DMS114 treated with DMSO at 0.1 percent for 48 hours (cell line): ENCODE measurements around the gene SMYD3.
"Not testable (repeated sequence)": the region's sequence is repeated elsewhere in the genome, so short reads cannot be mapped to it uniquely, and the experiment has no call there.

Experiments
- DNase-seq: peaks from one replicate; lab custom pipeline; 2025; ENCODE audit not compliant: unreplicated experiment; lab: John Stamatoyannopoulos, UW

The SMYD3 gene

DNA sequence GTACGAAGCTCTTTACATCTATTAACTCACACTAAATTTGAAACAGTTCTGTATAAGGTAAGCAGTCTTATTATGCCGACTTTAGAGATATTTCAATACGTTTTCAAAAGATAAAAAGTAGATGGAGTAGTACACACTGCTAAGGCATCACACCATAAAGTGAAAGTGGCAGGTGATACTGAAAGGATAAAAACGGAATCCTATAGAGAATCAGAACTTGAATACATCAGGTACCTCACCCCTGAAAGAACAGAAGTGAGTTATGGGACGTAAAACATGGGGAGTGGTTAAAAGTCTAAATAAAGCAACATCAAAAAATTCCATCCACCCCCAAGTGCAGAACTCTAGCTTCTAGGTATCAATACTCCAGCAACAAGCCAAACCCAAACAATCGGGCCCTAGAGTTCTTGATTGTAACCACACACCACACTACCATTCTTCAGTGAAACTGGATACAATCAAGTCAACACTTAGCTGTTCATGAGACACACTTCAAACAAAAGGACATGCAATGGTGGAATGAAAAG lies 142.6 kb downstream of the SMYD3 start:
- DNase-seq: no peak

DNA sequence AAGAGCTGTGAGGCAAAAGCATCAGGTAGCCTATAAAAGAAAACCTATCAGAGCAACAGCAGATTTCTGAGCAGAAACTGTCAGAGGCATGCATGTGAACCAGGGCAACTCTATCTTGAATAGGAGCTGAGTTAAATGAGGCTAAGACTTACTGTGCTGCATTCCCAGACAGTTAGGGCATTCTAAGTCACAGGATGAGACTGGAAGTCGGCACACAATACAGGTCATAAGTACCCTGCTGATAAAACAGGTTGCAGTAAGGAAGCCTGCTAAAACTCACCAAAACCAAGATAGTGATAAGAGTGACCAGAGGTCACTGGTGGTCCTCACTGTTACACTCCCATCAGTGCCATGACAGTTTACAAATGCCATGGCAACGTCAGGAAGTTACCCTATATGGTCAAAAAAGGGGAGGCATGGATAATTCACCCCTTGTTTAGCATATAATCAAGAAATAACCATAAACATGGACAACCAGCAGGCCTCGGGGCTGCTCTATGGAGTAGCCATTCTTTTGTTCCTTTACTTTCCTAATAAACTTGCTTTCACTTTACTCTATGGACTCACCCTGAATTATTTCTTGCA lies 150.0 kb downstream of the SMYD3 start:
- DNase-seq: not testable (repeated sequence)

DNA sequence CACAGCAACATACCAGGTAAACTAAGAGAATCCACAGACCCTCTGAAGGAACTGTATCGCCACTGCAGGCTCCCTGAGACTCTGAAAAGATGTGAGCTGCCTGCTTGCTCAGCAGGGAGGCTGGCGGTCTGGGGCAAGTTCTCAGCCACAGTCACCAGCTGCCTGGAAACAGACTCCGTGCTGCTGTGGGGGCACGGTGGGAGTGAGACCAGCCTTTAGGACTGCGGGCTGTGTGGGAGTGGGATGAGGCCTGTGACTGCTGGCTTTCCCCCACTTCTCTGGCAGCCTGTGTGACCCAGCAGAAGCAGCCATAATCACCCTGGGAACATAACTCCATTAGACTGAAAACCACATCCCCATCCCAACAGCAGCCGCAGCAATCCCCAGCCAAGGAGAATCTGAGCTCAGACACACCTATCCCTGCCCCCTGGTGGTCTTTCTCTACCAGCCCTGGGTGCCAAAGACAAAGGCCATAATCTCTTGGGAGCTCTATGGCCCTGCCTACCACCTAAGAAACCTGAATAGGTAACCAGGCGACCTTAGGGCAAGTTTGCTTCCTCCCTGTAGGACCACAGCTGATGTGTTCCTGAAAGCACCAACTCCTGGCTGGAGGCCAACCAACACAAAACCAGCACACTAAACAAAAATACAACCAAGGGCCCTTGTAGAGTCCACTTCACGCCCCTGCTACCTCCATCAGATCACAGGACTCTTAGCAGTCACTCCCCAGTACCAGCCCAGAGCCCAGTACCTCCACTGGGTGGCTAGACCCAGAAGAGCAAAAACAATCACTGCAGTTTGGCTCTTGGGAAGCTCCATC lies 151.5 kb downstream of the SMYD3 start:
- no peak for DNase-seq

DNA sequence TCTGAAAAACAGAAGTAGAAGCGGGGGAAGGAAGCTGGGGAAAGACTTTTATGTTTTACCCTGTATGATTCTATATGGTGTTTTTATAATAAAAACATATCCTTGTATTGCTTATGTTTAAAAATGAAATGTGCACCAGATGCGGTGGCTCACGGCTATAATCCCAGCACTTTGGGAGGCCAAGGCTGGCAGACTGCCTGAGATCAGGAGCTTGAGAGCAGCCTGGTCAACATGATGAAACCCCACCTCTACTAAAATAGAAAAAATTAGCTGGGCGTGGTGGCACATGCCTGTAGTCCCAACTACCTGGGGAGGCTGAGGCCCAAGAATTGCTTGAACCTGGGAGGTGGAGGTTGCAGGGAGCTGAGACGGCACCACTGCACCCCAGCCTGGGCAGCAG lies 155.4 kb downstream of the SMYD3 start:
- DNase-seq: no peak

DNA sequence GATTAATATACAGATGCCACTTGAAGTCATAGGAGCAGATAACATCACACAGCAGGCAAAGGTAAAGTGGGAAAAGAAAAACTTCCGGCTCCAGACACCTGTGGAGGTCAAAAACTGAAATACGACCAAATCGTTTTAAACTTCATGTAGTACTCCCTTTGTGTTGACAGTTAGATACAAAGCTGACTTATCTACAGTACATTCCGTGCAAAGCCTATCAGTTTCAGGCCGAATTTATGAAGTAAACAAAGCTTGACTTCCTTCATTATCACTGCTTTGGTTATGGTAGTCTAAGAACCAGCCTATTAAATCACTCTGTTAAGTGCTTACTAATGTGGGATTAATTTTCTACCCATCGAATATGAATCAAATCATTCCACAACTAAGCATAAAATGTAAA lies 156.3 kb downstream of the SMYD3 start:
- no peak for DNase-seq

DNA sequence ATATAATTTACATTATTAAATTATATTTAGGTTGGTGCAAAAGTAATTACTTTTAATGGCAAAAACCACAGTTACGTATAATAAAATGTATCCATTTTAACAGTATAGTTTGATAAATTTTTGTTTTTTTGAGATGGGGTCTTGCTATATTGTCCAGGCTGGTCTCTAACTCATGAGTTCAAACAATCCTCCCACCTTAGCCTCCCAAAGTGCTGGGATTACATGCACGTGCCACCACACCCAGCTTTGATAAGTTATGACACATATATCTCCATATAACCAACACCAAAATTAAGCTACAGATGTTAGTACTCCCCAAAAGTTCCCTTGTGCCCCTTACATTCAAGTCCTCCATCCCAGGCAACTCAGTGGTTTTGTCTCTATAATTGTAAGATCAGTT lies 163.1 kb downstream of the SMYD3 start:
- no peak for DNase-seq

DNA sequence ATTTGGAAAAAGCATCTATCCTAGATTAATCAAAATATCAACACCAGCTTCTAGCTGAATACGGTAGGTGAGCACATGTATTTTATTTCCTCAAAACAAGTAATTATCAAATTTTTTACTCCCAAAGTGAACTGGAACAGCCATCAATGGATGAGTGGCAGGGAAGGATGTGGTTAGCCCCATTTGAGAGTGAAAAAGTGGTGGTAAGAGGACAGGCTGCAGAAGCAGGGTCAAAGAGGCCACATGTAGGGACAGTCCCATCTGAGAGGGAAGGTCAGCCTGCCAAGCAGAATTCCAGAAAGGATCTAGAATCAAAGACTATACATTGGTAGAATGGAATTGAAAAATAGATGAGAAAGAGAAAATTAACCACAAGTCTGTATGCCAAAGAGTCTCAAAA lies 163.8 kb downstream of the SMYD3 start:
- no peak for DNase-seq

DNA sequence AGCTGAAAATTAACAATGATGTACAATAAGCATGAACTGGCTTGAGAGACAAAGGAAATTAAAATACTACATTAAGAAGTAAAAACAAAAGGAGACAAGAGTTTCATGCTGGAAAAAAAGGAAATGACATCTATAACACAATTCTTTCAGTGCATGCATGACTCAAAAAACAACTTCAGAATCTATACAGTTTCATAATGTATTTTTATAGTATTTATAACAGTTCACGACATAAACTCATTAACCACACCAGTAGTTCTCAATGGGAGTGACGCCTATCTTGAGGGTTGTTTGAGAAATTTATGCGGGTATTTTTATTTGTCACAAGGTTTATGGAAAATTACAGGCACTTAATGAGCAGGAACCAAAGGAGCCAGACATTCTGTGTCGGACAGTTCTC lies 168.5 kb downstream of the SMYD3 start:
- DNase-seq: no peak

DNA sequence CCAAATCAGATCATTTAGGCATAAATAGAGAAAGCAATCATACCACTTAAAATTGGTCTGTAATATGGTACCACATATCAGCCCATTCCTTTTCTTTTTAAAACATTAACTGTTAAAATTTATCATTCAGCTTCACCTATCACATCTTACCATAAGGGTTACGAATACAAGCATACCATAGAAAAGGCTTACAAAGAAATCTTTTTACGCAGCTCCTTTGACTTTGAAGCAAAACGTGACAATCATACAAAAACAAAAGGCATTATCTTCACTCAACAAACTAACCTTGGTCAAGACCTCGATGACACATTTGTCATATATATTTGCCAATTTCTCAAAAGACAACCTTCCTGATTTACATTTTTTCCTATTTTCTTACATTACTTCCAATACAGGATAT lies 169.0 kb downstream of the SMYD3 start:
- no peak for DNase-seq

DNA sequence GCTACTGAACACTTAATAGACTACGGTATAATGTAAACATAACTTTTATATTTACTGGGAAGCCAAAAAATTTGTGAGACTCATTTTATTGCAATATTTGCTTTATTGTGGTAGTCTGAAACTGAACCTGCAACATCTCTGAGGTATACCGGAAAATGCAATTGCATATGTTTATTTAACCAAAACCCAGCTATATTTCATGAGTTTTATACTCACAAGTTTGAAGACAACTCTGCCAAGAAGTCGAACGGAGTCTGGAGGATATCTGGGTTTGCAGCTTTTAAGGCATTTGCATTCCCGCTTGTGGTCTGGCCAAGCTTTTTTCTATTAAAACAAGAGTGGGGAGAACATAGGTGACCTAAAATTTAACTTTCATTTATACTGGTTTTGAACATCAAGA lies 171.9 kb downstream of the SMYD3 start:
- DNase-seq: no peak

DNA sequence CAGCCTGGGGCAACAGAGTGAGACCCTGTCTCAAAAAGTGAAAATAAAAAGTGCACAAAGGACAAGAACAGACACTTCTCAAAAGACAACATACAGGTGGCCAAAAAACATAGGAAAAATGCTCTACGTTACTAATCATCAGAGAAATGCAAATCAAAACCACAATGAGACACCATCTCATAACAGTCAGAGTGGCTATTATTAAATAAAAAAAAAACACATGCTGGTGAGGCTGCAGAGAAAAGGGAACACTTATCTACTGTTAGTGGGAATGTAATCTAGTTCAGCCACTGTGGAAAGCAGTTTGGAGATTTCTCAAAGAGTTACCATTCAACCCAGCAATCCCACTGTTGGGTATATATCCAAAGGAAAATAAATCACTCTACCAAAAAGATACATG lies 173.2 kb downstream of the SMYD3 start:
- no peak for DNase-seq

DNA sequence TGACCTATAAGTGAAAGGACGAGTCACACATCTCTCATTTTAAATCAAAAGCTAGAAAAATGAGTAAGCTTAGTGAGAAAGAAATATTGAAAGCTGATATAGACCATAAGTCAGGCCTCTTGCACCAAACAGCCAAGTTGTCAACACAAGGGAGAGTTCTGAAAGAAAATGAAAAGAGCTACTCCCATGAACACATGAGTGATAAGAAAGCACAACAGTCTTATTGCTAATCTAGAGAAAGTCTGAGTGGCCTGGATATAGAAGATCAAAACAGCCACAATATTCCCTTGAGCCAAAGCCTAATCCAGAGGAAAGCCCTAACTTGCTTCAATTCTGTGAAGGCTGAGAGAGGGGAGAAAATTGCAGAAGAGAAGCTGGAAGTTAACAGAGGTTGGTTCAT lies 175.0 kb downstream of the SMYD3 start:
- DNase-seq: no peak

DNA sequence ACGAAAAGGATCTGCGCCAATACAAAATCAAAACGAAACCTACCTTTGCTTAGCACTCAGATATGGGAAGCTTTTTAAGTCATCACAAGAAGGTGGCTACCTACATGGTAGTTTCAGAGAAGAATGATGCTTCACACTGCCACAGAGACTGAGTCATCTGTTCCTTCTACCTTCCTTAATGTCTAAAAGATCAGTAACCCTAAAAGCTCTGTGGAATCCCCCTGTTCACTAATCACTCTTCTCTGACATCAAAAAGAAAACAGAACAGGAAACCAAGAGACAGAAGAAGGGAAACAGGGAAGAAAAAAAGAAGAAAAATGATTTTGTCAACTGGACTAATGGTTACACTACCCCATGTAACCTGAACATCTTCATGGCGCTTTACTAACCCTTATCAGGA lies 177.2 kb downstream of the SMYD3 start:
- DNase-seq: no peak

DNA sequence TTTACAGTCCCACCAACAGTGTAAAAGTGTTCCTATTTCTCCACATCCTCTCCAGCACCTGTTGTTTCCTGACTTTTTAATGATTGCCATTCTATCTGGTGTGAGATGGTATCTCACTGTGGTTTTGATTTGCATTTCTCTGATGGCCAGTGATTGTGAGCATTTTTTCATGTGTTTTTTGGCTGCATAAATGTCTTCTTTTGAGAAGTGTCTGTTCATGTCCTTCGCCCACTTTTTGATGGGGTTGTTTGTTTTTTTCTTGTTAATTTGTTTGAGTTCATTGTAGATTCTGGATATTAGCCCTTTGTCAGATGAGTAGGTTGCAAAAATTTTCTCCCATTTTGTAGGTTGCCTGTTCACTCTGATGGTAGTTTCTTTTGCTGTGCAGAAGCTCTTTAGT lies 177.8 kb downstream of the SMYD3 start:
- not testable (repeated sequence) for DNase-seq

DNA sequence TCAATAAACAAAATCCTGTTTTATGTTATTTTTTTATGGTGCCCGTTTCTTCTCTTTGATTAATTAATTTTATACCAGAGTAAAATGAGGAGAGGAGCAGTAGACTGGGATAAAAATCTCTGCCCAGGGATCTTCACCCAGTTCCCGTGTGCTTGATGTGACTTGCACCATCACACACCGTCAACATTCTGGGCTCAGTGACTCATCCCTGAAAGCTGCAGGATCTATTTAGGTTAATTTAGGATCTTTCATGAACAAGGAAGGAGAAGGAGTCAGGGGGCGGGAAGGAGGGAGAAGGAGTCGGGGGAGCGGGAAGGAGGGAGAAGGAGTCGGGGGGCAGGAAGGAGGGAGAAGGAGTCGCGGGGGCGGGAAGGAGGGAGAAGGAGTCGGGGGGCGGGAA lies 182.4 kb downstream of the SMYD3 start:
- no peak for DNase-seq

DNA sequence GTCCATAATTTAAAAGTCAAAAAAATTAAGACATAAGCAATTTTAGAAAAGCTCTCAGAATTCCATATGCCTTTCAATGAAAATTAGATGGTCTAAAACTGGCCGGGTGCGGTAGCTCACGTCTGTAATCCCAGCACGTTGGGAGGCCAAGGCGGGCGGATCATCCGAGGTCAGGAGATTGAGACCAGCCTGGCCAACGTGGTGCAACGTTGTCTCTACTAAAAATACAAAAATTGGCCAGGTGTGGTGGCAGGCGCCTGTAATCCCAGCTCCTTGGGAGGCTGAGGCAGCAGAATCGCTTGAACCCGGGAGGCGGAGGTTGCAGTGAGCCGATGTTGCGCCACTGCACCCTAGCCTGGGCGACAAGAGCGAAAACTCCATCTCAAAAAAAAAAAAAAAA lies 183.0 kb downstream of the SMYD3 start:
- DNase-seq: not testable (repeated sequence)

DNA sequence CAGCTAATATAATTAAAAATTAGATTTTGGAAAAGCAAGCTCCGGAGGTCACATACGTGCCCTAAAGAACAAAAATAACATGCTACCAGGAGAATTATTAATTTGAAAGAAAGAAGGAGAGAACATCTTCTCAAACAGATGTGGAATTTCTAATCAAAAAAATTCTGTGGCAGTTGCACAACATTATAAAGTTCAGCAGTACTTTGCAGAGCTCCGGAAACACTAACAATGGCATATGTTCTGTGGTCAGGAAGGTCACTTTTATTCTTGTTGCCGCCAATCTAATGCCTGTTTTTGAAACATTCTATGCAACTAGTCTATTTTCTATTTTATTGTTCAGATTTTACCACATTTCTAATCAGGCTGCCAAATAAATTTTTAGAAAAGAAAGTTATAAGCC lies 186.8 kb downstream of the SMYD3 start:
- no peak for DNase-seq

DNA sequence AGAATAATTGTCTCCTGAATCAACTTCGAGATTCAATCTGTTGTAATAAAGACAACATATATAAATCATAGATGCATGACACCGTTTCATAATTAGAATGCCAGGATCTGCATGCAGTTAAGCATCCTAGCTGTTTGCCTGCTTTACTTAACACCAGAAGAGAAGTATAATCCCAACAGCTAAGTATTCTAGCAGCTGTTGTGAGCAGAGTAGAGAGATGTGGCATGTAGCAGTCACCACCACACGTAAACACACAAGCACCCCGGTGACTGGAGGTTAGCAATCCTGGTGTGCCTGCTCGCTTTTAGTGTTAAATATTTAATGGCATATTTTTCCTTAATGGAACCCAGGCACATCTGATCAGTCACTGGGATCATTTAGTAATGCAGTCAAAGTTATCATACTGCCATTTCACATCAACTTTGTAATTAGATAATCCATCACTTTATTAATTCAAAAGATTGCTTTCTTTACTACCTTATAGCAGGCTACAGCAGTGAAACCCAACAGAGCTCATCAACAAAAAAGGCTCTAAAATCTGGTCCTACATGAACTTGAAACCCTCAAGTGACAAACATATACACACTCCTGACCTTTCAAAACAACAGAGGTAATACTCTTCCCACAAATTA lies 187.9 kb downstream of the SMYD3 start:
- no peak for DNase-seq

DNA sequence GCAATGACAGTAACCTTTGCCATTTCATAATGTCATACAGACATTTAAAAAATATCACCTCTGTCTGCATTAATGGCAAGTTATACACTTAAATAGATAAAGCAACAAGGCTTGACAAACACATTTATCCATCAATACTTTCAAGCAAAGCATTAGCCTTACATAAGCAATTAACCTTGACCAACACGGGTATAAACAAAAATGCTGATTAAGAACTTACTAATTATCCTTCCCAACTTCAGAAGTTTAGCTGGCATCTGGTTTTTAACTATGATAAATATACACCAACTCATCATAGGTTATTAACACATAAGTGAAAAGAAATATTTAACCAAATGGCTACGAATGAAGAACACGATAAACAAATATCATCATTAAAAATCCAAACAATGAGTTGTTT lies 188.5 kb downstream of the SMYD3 start:
- DNase-seq: no peak

DNA sequence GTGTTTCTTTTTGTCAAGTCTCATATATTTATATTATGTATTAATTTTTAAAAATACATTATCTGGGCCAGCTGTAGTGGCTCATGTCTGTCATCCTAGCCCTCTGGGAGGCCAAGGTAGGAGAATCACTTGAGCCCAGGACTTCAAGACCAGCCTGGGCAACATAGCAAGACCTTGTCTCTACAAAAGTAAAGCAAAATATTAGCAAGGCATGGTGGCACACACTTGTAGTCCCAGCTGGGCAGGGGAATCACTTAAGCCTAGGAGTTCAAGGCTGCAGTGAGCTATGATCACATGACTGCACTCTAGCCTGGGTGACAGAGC lies 189.1 kb downstream of the SMYD3 start:
- DNase-seq: no peak

DNA sequence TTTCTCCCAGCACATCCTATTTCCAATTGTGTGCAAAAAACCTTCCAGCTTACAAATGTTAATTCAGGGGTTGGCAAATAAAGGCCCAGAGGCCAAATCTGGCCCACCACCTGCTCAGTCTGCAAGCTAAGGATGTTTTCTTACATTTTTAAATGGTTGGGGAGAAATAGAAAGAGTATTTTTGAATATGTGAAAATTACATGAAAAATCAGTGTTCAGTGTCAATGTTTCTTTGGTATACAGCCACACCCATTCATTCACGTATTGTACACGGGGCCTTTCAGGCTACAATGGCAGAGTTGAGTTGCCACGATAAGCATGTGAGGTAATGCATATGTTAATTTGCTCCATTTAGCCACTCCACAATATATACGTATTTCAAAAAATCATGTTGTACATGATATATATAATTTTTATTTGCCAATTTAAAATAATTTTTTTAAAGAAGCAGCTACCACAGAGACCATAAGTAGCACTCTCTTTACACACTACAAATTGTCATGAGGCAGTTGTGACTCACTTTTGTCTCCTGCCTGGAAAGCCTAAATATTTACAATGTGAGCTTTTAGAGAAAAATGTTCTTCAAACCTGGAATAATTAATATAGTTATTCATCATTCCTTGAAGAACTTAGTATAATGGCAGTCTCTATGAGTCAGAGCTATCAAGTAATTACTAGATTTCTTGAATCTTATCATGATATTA lies 189.6 kb downstream of the SMYD3 start:
- no peak for DNase-seq

DNA sequence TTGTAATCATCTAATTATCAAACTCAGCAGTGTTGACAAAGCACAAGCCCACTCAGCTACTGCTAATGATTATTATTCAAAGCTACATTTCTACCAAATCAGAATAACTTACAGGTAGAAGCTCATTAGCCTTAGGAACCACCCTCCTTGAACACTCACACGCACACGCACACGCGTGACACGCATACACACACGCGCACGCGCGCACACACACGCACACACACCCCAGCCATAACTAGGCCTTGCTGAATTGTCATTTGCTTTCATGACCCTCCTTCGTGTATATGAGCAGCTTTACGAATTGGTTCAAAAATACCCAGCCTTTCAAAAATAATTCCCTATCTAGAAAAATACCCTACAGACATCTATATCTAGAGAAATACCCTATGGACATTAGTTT lies 195.6 kb downstream of the SMYD3 start:
- no peak for DNase-seq
